CD14-positive monocyte (primary cell): Measurements from ENCODE around the gene ZDHHC14. TPM values are rescaled to one million over a fixed set of nuclear protein-coding genes. Genes with fewer than 3 reads are reported as not detected.
A peak's percentile ranks its signal among the peaks of the same experiment; 100 is the strongest.

ENCODE experiments used
- DNase-seq, 3 donors: peaks; one replicate each; pipeline ENCODE4 v3.0.0-alpha.2; 2011 to 2022
- H2AFZ ChIP-seq: 2 replicates; pipeline ENCODE4 v1.6.0; 2012; ENCODE audit warnings: mild to moderate bottlenecking, low read depth, low read length, inconsistent platforms; ENCODE audit not compliant: insufficient read depth, poor library complexity, severe bottlenecking
- H3K27ac ChIP-seq, 2 donors: 1 replicate in 1 of 2; 2 replicates in 1 of 2; pipeline ENCODE4 v1.5.1; 2012 to 2013; ENCODE audit warnings: low read length in 2 of 2, control low read depth in 1 of 2, inconsistent platforms in 1 of 2, low read depth in 1 of 2, mild to moderate bottlenecking in 1 of 2
- H3K27me3 ChIP-seq, 2 donors: one replicate each; pipeline versions ENCODE4 v1.6.0 to v1.6.1; 2011 to 2013; ENCODE audit warnings: low read length in 2 of 2; ENCODE audit not compliant: control insufficient read depth in 2 of 2, insufficient read depth in 2 of 2
- H3K36me3 ChIP-seq, 2 donors: replicated peaks in 1 of 2; 1 replicate in 1 of 2; 2 replicates in 1 of 2; pipeline versions ENCODE4 v1.5.1 to v1.6.1; 2012 to 2013; ENCODE audit warnings: low read length in 2 of 2, control low read depth in 1 of 2, inconsistent platforms in 1 of 2, mild to moderate bottlenecking in 1 of 2; ENCODE audit not compliant: insufficient read depth in 2 of 2, control insufficient read depth in 1 of 2
- H3K4me1 ChIP-seq, 2 donors: 1 replicate in 1 of 2; 2 replicates in 1 of 2; pipeline versions ENCODE4 v1.5.1 to v1.6.1; 2012 to 2013; ENCODE audit warnings: low read length in 2 of 2, control low read depth in 1 of 2, inconsistent platforms in 1 of 2, mild to moderate bottlenecking in 1 of 2, moderate library complexity in 1 of 2; ENCODE audit not compliant: insufficient read depth in 2 of 2, control insufficient read depth in 1 of 2
- H3K4me2 ChIP-seq: replicated peaks from 2 replicates; pipeline ENCODE3; 2012; ENCODE audit warnings: low read length, moderate library complexity, mild to moderate bottlenecking; ENCODE audit not compliant: poor library complexity, severe bottlenecking; ENCODE audit errors: extremely low read depth
- H3K4me3 ChIP-seq, 3 experiments: fragments of 200-600 bp in 1 of 3; sonication (generic) in 1 of 3; replicated peaks in 1 of 3; 1 replicate in 2 of 3; 2 replicates in 1 of 3; pipeline ENCODE4 v1.5.1; 2011 to 2013; ENCODE audit warnings: low read length in 3 of 3, mild to moderate bottlenecking in 3 of 3, control low read depth in 2 of 3, low read depth in 2 of 3, inconsistent platforms in 1 of 3, moderate library complexity in 1 of 3
- H3K79me2 ChIP-seq: 2 replicates; pipeline ENCODE4 v1.6.0; 2012; ENCODE audit warnings: mild to moderate bottlenecking, control low read depth, inconsistent platforms, low read length, moderate library complexity; ENCODE audit not compliant: insufficient read depth
- H3K9ac ChIP-seq: 2 replicates; pipeline ENCODE4 v1.6.0; 2017; ENCODE audit warnings: low read length, mild to moderate bottlenecking; ENCODE audit not compliant: insufficient read depth, poor library complexity, severe bottlenecking
- H3K9me3 ChIP-seq, 2 donors: replicated peaks in 1 of 2; 1 replicate in 1 of 2; 2 replicates in 1 of 2; pipeline versions ENCODE4 v1.5.1 to v1.6.1; 2012 to 2013; ENCODE audit warnings: low read length in 2 of 2, control low read depth in 1 of 2; ENCODE audit not compliant: control insufficient read depth in 1 of 2, insufficient read depth in 1 of 2
- H4K20me1 ChIP-seq: 2 replicates; pipeline ENCODE4 v1.6.0; 2012; ENCODE audit warnings: mild to moderate bottlenecking, low read length, control low read depth, moderate library complexity; ENCODE audit not compliant: insufficient read depth
- H3K27ac Mint-ChIP-seq, 7 donors: one replicate each; pipeline ENCODE4 v1.8.0; 2020; ENCODE audit warnings: mild to moderate bottlenecking in 7 of 7, mixed read lengths in 7 of 7, moderate library complexity in 6 of 7, inconsistent platforms in 2 of 7
- H3K27me3 Mint-ChIP-seq, 3 donors: one replicate each; pipeline ENCODE4 v1.8.0; 2021 to 2022; ENCODE audit warnings: low read depth in 3 of 3, mild to moderate bottlenecking in 3 of 3, mixed read lengths in 3 of 3, moderate library complexity in 3 of 3, inconsistent platforms in 1 of 3
- H3K36me3 Mint-ChIP-seq, 2 donors: one replicate each; pipeline ENCODE4 v1.8.0; 2020; ENCODE audit warnings: mixed read lengths in 2 of 2, inconsistent platforms in 1 of 2, mild to moderate bottlenecking in 1 of 2
- H3K4me1 Mint-ChIP-seq: one replicate; pipeline ENCODE4 v1.8.0; 2020; ENCODE audit warnings: mild to moderate bottlenecking, mixed read lengths
- H3K4me3 Mint-ChIP-seq, 2 donors: one replicate each; pipeline ENCODE4 v1.8.0; 2020; ENCODE audit warnings: mild to moderate bottlenecking in 2 of 2, mixed read lengths in 2 of 2, moderate library complexity in 1 of 2
- H3K9me3 Mint-ChIP-seq, 7 donors: one replicate each; pipeline ENCODE4 v1.8.0; 2020 to 2022; ENCODE audit warnings: mixed read lengths in 7 of 7, mild to moderate bottlenecking in 6 of 7, moderate library complexity in 6 of 7, inconsistent platforms in 2 of 7
- WGBS: methylation state at CpG from one replicate; pipeline ENCODE4 v1.1.5; 2013; ENCODE audit warnings: missing lambda C conversion rate; ENCODE audit not compliant: insufficient coverage; 5-methylcytosine and 5-hydroxymethylcytosine counted together
- intact Hi-C, 2 donors: fragments of 100-400 bp; cut with micrococcal nuclease; formaldehyde crosslinking; loops; one replicate each; pipeline versions ENCODE4 v1.15.0 to v1.15.1; 2023
- polyA plus RNA-seq, 3 donors: library from polyadenylated mRNA; depleted of rRNA in 1 of 3; unstranded in 2 of 3; stranded (reverse) in 1 of 3; fragments of 300-500 nt in 2 of 3; fragments of >200 nt in 1 of 3; fragmentation: Illumina TruSeq in 2 of 3; gene quantifications; 1 replicate in 2 of 3; 2 replicates in 1 of 3; pipeline ENCODE4 v1.2.3, GENCODE V29; 2012 to 2021
- TF ChIP-seq, protein P1 (sequence below): fragments of 200-600 bp; IDR thresholded peaks from one replicate; pipeline ENCODE4 v1.8.0; 2022; ENCODE audit warnings: antibody characterized with exemption, mild to moderate bottlenecking

The ZDHHC14 gene
- polyA plus RNA-seq, 3 donors, result 0.30 to 1.7 (median 0.93) TPM

- H3K36me3 ChIP-seq, result no peaks in the 10 kb centered on the region
- peaks cover 2 to 10% of the 10 kb centered on the region in 2 donors for H3K4me1 ChIP-seq
- Mint-ChIP-seq H3K4me1 (peaks cover 13% of the 10 kb centered on the region), H3K27ac (no peak overlapping the region), H3K27me3 (no peaks in the 10 kb centered on the region), H3K4me3 (no peak overlapping the region), H3K36me3 (peaks cover 0 to 3% of the 10 kb centered on the region in 2 donors), H3K9me3 (no peaks in the 10 kb centered on the region)
- no peaks in the 10 kb centered on the region for H4K20me1 ChIP-seq
- intact Hi-C loops, result no loop called here
- no peak overlapping the region for H3K9ac ChIP-seq
- no peak overlapping the region for H3K4me3 ChIP-seq
- WGBS, result 86% methylated on average over 6 of the region's 9 CpGs
- DNase-seq, result no peak
- no peaks in the 10 kb centered on the region for H3K79me2 ChIP-seq
- no peak overlapping the region for H2AFZ ChIP-seq
- no peaks in the 10 kb centered on the region for H3K27me3 ChIP-seq
- TF ChIP-seq, protein P1, sequence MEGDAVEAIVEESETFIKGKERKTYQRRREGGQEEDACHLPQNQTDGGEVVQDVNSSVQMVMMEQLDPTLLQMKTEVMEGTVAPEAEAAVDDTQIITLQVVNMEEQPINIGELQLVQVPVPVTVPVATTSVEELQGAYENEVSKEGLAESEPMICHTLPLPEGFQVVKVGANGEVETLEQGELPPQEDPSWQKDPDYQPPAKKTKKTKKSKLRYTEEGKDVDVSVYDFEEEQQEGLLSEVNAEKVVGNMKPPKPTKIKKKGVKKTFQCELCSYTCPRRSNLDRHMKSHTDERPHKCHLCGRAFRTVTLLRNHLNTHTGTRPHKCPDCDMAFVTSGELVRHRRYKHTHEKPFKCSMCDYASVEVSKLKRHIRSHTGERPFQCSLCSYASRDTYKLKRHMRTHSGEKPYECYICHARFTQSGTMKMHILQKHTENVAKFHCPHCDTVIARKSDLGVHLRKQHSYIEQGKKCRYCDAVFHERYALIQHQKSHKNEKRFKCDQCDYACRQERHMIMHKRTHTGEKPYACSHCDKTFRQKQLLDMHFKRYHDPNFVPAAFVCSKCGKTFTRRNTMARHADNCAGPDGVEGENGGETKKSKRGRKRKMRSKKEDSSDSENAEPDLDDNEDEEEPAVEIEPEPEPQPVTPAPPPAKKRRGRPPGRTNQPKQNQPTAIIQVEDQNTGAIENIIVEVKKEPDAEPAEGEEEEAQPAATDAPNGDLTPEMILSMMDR, result no peak
- H3K9me3 ChIP-seq, result no peaks in the 10 kb centered on the region
- H3K4me2 ChIP-seq, result no peak overlapping the region
- no peak overlapping the region for H3K27ac ChIP-seq
Measured at GRCh38 chr6:157610451-157610999, 229.5 kb downstream of the ZDHHC14 start.

DNA sequence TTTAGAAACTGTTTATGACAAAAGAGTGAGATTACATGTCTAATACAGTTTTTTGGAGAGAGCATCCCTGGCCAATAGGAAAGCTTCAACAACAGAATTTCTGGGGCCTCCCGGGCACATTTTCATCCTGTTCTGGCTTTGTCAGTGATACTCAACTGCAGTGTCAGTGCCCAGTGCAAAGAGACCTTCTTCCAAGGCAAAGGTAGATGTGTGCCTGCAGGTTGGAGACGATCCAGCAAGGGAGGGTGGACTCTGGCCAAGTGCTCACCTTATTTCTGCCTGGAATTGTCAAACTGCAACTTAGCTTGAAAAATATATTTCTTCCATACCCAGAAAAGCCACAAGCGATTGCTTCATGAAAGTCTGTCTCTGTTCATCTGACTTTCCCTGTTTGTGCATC lies 230.4 kb downstream of the ZDHHC14 start:
- no peaks in the 10 kb centered on the region for H3K27me3 ChIP-seq
- peaks cover 0 to 3% of the 10 kb centered on the region in 2 donors for H3K36me3 Mint-ChIP-seq
- H3K9me3 ChIP-seq, result no peaks in the 10 kb centered on the region
- intact Hi-C loops, result no loop called here
- no peaks in the 10 kb centered on the region for H3K36me3 ChIP-seq
- H3K79me2 ChIP-seq, result no peaks in the 10 kb centered on the region
- DNase-seq, result no peak
- no peaks in the 10 kb centered on the region for H4K20me1 ChIP-seq
- WGBS, result 100% methylated on average over 1 of the region's 3 CpGs
- TF ChIP-seq, protein P1, result no peak
- peak overlapping the region in 1 of 7 donors; percentile 27 for H3K27ac Mint-ChIP-seq
- no peak overlapping the region for H3K9ac ChIP-seq
- no peaks in the 10 kb centered on the region for H3K9me3 Mint-ChIP-seq
- H3K4me1 Mint-ChIP-seq, result peaks cover 14% of the 10 kb centered on the region
- no peak overlapping the region for H2AFZ ChIP-seq
- peaks cover 3 to 10% of the 10 kb centered on the region in 2 donors for H3K4me1 ChIP-seq
- H3K4me3 Mint-ChIP-seq, result no peak overlapping the region
- H3K4me3 ChIP-seq, result no peak overlapping the region
- H3K27ac ChIP-seq, result no peak overlapping the region
- H3K27me3 Mint-ChIP-seq, result no peaks in the 10 kb centered on the region
- no peak overlapping the region for H3K4me2 ChIP-seq
